Endothelial cell of umbilical vein (primary cell): Measurements from ENCODE around the gene ENTPD7.

Experiments used
- CTCF ChIP-seq, 2 donors: IDR thresholded peaks; 1 replicate in 1 of 2; 2 replicates in 1 of 2; pipeline ENCODE4 v1.5.1; 2011; ENCODE audit warnings: low read length in 2 of 2, mild to moderate bottlenecking in 2 of 2, moderate library complexity in 2 of 2, control low read depth in 1 of 2, inconsistent platforms in 1 of 2, low read depth in 1 of 2; ENCODE audit not compliant: insufficient read depth in 1 of 2; ENCODE audit errors: extremely low read depth in 1 of 2
- EZH2 ChIP-seq: IDR thresholded peaks from 2 replicates; pipeline ENCODE4 v1.6.1; 2012; ENCODE audit warnings: borderline replicate concordance, low read depth, mild to moderate bottlenecking, moderate library complexity, low read length, inconsistent platforms; ENCODE audit not compliant: severe bottlenecking
- FOS ChIP-seq: IDR thresholded peaks from 2 replicates; pipeline ENCODE4 v1.6.1; 2011; ENCODE audit warnings: mild to moderate bottlenecking, low read length, moderate library complexity, borderline replicate concordance; ENCODE audit not compliant: insufficient read depth
- MAX ChIP-seq: IDR thresholded peaks from 2 replicates; pipeline ENCODE4 v1.6.1; 2011; ENCODE audit not compliant: insufficient read depth, insufficient read length
- MYC ChIP-seq: IDR thresholded peaks from one replicate; pipeline ENCODE4 v1.6.1; 2011; ENCODE audit warnings: mild to moderate bottlenecking, low read depth, low read length
- POLR2A ChIP-seq: IDR thresholded peaks from 2 replicates; pipeline ENCODE4 v1.6.1; 2012; ENCODE audit warnings: low read depth, mild to moderate bottlenecking, control low read depth, low read length
- POLR2AphosphoS5 ChIP-seq: IDR thresholded peaks from 2 replicates; pipeline ENCODE4 v1.6.1; 2012; ENCODE audit warnings: low read depth, mild to moderate bottlenecking, control low read depth, low read length, moderate library complexity; ENCODE audit not compliant: insufficient read depth

- no peak for TF ChIP-seq CTCF (IDR thresholded peaks at IDR 0.05; ENCODE audit: extremely low read depth in 1 of 2, insufficient read depth in 1 of 2, low read depth in 1 of 2, low read length in 2 of 2)
- TF ChIP-seq EZH2: no peak
- TF ChIP-seq POLR2A: no peak
- TF ChIP-seq MYC: no peak
- no peak for TF ChIP-seq POLR2AphosphoS5
- no peak for TF ChIP-seq MAX
- no peak for TF ChIP-seq FOS
Observed at GRCh38 chr10:99619090-99619800, 40.1 kb upstream of the ENTPD7 start.
